HCT116 (cell line): ENCODE data around the gene WHRN. TPM values are rescaled to one million over a fixed set of nuclear protein-coding genes. Genes with fewer than 3 reads are reported as not detected.

Experiments
- ATAC-seq: fragments of 200-7000 bp; cut with Tn5 transposase; 2 replicates; pipeline ENCODE4 v1.9.1; 2020; ENCODE audit warnings: mild to moderate bottlenecking, moderate library complexity
- BruUV-seq: library from RNA; stranded (reverse); fragments of 400-500 nt; replicated peaks from 2 replicates; lab custom pipeline; 2021; lab: Mats Ljungman, UMichigan
- CTCF ChIA-PET: fragments of 300-600 bp; sonication (Branson Sonifier 250); formaldehyde crosslinking; loops from one replicate; lab custom pipeline; 2021; ENCODE audit warnings: antibody characterized with exemption; lab: Charles Lee
- POLR2A ChIA-PET: fragments of 300-600, 350-600 bp; sonication (Branson Sonifier 250); formaldehyde crosslinking; loops from one replicate; lab custom pipeline; 2021; ENCODE audit warnings: antibody characterized with exemption; lab: Charles Lee
- RAD21 ChIA-PET, 2 experiments: fragments of 300-600 bp; sonication (Branson Sonifier 250); formaldehyde crosslinking; loops; one replicate each; lab custom pipeline; 2023; ENCODE audit warnings: low total read pairs in 2 of 2; ENCODE audit not compliant: uncharacterized antibody in 2 of 2, unreplicated experiment in 2 of 2, low non-redundant PET in 1 of 2; lab: Charles Lee
- DNase-seq: peaks from one replicate; pipeline ENCODE4 v3.0.0-alpha.2; 2010; ENCODE audit warnings: low read depth, low spot score
- H2AFZ ChIP-seq: fragments of 200-600 bp; shearing (Covaris generic), sonication (generic); 2 replicates; pipeline ENCODE4 v1.6.1; 2017; ENCODE audit warnings: low read depth, mixed run types, mixed read lengths, antibody characterized with exemption, low read length; ENCODE audit not compliant: poor library complexity, severe bottlenecking
- H3K27ac ChIP-seq: 2 replicates; pipeline ENCODE4 v1.5.1; 2012; ENCODE audit warnings: low read depth, low read length
- H3K27me3 ChIP-seq: fragments of 200-600 bp; sonication (generic); 2 replicates; pipeline ENCODE4 v1.6.1; 2016; ENCODE audit warnings: mixed run types, low read length, mixed read lengths; ENCODE audit not compliant: insufficient read depth
- H3K36me3 ChIP-seq, 2 experiments: fragments of 200-500 bp in 1 of 2; fragments of 200-600 bp in 1 of 2; sonication (Bioruptor generic) in 1 of 2; sonication (generic) in 1 of 2; 2 replicates each; pipeline versions ENCODE4 v1.5.1 to v1.6.1; 2014 to 2016; ENCODE audit warnings: low read length in 2 of 2, inconsistent platforms in 1 of 2, mixed read lengths in 1 of 2, mixed run types in 1 of 2; ENCODE audit not compliant: insufficient read depth in 2 of 2, control insufficient read depth in 1 of 2
- H3K4me1 ChIP-seq, 2 experiments: fragments of 200-600 bp in 1 of 2; sonication (generic) in 1 of 2; 2 replicates each; pipeline versions ENCODE4 v1.5.1 to v1.6.1; 2012 to 2017; ENCODE audit warnings: low read length in 2 of 2, inconsistent platforms in 1 of 2, mild to moderate bottlenecking in 1 of 2, mixed read lengths in 1 of 2, mixed run types in 1 of 2, moderate library complexity in 1 of 2; ENCODE audit not compliant: insufficient read depth in 2 of 2, control insufficient read depth in 1 of 2
- H3K4me2 ChIP-seq: fragments of 200-600 bp; sonication (generic); 2 replicates; pipeline ENCODE4 v1.6.1; 2017; ENCODE audit warnings: mixed run types, low read length, mixed read lengths
- H3K4me3 ChIP-seq, 2 experiments: fragments of 200-600 bp in 1 of 2; sonication (generic) in 1 of 2; replicated peaks in 1 of 2; 2 replicates each; pipeline ENCODE4 v1.5.1; 2011 to 2016; ENCODE audit warnings: low read length in 2 of 2, control low read depth in 1 of 2, low read depth in 1 of 2, mild to moderate bottlenecking in 1 of 2, mixed read lengths in 1 of 2, mixed run types in 1 of 2
- H3K79me2 ChIP-seq: fragments of 200-600 bp; sonication (generic); 2 replicates; pipeline ENCODE4 v1.6.1; 2017; ENCODE audit warnings: mild to moderate bottlenecking, mixed run types, low read length, moderate library complexity, mixed read lengths; ENCODE audit not compliant: insufficient read depth
- H3K9ac ChIP-seq: fragments of 200-600 bp; sonication (generic); 2 replicates; pipeline ENCODE4 v1.6.1; 2016; ENCODE audit warnings: low read length, mixed read lengths
- H3K9me2 ChIP-seq: fragments of 200-600 bp; sonication (generic), shearing (Covaris generic); 2 replicates; pipeline ENCODE4 v1.6.1; 2017; ENCODE audit warnings: mixed run types, mild to moderate bottlenecking, moderate library complexity; ENCODE audit not compliant: insufficient read depth
- H3K9me3 ChIP-seq, 2 experiments: fragments of 200-500 bp in 1 of 2; fragments of 200-600 bp in 1 of 2; sonication (Bioruptor generic) in 1 of 2; sonication (generic) in 1 of 2; 2 replicates each; pipeline ENCODE4 v1.6.1; 2014 to 2017; ENCODE audit warnings: low read length in 2 of 2, mixed read lengths in 2 of 2, inconsistent platforms in 1 of 2, low read depth in 1 of 2, mild to moderate bottlenecking in 1 of 2, mixed run types in 1 of 2, moderate library complexity in 1 of 2; ENCODE audit not compliant: control insufficient read depth in 1 of 2, insufficient read depth in 1 of 2
- H4K20me1 ChIP-seq: fragments of 200-600 bp; sonication (generic), shearing (Covaris generic); 2 replicates; pipeline ENCODE4 v1.6.1; 2017; ENCODE audit warnings: mixed run types, mild to moderate bottlenecking, moderate library complexity; ENCODE audit not compliant: insufficient read depth
- CEBPB ChIP-seq: IDR thresholded peaks from 2 replicates; pipeline ENCODE4 v1.6.1; 2012; ENCODE audit warnings: low read depth
- POLR2AphosphoS5 ChIP-seq: IDR thresholded peaks from 2 replicates; pipeline ENCODE4 v1.6.1; 2011; ENCODE audit warnings: mild to moderate bottlenecking, low read depth, low read length, moderate library complexity
- SIN3A ChIP-seq: IDR thresholded peaks from 2 replicates; pipeline ENCODE4 v1.6.1; 2012; ENCODE audit warnings: low read depth
- YY1 ChIP-seq: IDR thresholded peaks from 2 replicates; pipeline ENCODE4 v1.6.1; 2011; ENCODE audit warnings: low read length, low read depth, moderate library complexity, mild to moderate bottlenecking; ENCODE audit not compliant: insufficient replicate concordance; ENCODE audit errors: extremely low read depth
- intact Hi-C: fragments of 100-400 bp; cut with micrococcal nuclease; formaldehyde crosslinking; loops from 2 replicates; pipeline ENCODE4 v1.10.0; 2022
- total RNA-seq: library from RNA; stranded (reverse); gene quantifications from one replicate; pipeline ENCODE4 v1.2.1, GENCODE V29; 2021; ENCODE audit not compliant: unreplicated experiment
- TF ChIP-seq, protein P1 (sequence below), 3 experiments: fragments of 200-600 bp in 1 of 3; sonication (generic) in 1 of 3; IDR thresholded peaks in 2 of 3; conservative IDR thresholded peaks in 1 of 3; 2 replicates each; pipeline ENCODE4 v1.5.1; 2012 to 2017; ENCODE audit warnings: low read depth in 2 of 3, low read length in 2 of 3, antibody characterized with exemption in 1 of 3, borderline replicate concordance in 1 of 3, control low read depth in 1 of 3, mild to moderate bottlenecking in 1 of 3, mixed read lengths in 1 of 3, mixed run types in 1 of 3, moderate library complexity in 1 of 3; ENCODE audit not compliant: insufficient read depth in 1 of 3

WHRN gene
- total RNA-seq, 1 experiment from 2014 or later = 12.8 TPM

DNA sequence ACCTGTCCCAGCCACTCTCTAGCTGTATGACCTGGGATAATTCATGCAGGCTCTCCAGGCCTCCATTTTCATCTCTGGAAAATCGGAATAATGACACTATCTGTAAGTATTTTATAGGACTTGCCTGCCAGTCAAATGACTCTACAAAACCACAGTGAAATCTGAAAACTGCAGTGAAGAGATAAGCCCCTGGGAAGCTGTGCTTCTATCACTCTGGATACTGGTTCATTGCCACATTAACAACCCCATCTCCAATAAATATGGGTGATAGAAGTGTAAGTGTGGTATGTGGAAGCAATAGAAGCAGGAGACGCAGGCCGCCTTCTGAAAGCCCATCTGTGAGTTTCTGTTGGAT is 31.8 kb downstream of the WHRN start:
- intact Hi-C loops = no loop called here

DNA sequence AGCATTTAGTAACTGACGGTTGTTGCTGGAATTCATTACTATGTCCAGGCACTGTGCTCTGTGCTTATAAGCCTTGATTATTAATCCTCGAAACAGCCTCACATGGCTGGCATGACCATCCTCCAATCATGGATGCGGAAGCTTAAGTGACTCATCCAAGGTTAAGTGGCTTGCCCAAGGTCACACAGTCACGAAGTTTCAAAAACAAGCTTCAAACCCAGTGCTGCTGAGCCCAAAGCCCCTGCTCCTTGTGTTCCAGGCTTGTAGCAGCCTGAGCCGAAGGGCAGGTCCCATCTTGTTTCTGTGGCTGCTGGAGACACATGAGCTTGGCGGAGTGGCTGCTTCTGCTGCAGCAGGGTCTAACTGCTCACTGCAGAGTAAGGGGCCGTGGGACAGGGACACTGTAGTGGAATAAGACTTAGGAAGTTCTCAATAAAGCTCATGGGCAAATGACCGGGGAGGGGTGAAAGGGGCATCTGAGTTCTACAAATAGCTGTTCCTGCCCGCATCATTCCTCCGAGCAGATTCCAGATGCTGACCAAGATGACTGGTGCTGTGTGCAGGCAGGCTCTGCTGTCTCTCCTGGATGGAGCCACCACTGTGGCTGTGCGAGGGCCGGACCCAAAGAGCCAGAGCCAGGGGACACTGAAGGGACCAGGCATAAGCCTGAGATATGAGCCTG is 32.4 kb downstream of the WHRN start:
- DNase-seq (no peak), ATAC-seq (no peak)
- no peak overlapping the region for H3K4me2 ChIP-seq
- no peaks in the 10 kb centered on the region for H4K20me1 ChIP-seq
- POLR2A ChIA-PET = no interaction called here
- no peaks in the 10 kb centered on the region for H3K9me3 ChIP-seq
- no peaks in the 10 kb centered on the region for H3K36me3 ChIP-seq
- TF ChIP-seq YY1 (no peak), SIN3A (no peak), CEBPB (no peak)
- TF ChIP-seq, protein P1, sequence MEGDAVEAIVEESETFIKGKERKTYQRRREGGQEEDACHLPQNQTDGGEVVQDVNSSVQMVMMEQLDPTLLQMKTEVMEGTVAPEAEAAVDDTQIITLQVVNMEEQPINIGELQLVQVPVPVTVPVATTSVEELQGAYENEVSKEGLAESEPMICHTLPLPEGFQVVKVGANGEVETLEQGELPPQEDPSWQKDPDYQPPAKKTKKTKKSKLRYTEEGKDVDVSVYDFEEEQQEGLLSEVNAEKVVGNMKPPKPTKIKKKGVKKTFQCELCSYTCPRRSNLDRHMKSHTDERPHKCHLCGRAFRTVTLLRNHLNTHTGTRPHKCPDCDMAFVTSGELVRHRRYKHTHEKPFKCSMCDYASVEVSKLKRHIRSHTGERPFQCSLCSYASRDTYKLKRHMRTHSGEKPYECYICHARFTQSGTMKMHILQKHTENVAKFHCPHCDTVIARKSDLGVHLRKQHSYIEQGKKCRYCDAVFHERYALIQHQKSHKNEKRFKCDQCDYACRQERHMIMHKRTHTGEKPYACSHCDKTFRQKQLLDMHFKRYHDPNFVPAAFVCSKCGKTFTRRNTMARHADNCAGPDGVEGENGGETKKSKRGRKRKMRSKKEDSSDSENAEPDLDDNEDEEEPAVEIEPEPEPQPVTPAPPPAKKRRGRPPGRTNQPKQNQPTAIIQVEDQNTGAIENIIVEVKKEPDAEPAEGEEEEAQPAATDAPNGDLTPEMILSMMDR (IDR thresholded peaks at IDR 0.05 in 2 of 3, conservative IDR thresholded peaks at IDR 0.05 in 1 of 3; ENCODE audit: borderline replicate concordance in 1 of 3, insufficient read depth in 1 of 3, low read depth in 2 of 3, low read length in 2 of 3) = no peak
- H3K9me2 ChIP-seq = no peaks in the 10 kb centered on the region
- H3K4me3 ChIP-seq = no peak overlapping the region
- CTCF ChIA-PET = no interaction called here
- no peaks in the 10 kb centered on the region for H3K27me3 ChIP-seq
- BruUV-seq = no TSS peak
- intact Hi-C loops = no loop called here
- RAD21 ChIA-PET = no interaction called here
- H3K9ac ChIP-seq = no peak overlapping the region
- no peaks in the 10 kb centered on the region for H3K4me1 ChIP-seq
- H2AFZ ChIP-seq = no peak overlapping the region
- H3K79me2 ChIP-seq = no peaks in the 10 kb centered on the region
- H3K27ac ChIP-seq = no peak overlapping the region

More for the DNA sequence above, 31.8 kb downstream of the WHRN start:
- ChIA-PET CTCF (no interaction called here), RAD21 (no interaction called here), POLR2A (no interaction called here)
- H3K4me1 ChIP-seq = no peaks in the 10 kb centered on the region
- H3K9ac ChIP-seq = no peak overlapping the region
- ATAC-seq = no peak
- no peak overlapping the region for H2AFZ ChIP-seq
- no peak overlapping the region for H3K4me3 ChIP-seq
- no peak overlapping the region for H3K4me2 ChIP-seq
- H3K9me2 ChIP-seq = no peaks in the 10 kb centered on the region
- H3K79me2 ChIP-seq = no peaks in the 10 kb centered on the region
- no peaks in the 10 kb centered on the region for H3K36me3 ChIP-seq
- no peak for TF ChIP-seq POLR2AphosphoS5
- no peak overlapping the region for H3K27ac ChIP-seq
- DNase-seq = no peak
- no TSS peak for BruUV-seq
- H3K27me3 ChIP-seq = no peaks in the 10 kb centered on the region
- H4K20me1 ChIP-seq = no peaks in the 10 kb centered on the region
- no peaks in the 10 kb centered on the region for H3K9me3 ChIP-seq
